ENCODE measurements around the gene POU2F2.
"Not testable (repeated sequence)": the region's sequence is repeated elsewhere in the genome, so short reads cannot be mapped to it uniquely, and the experiment has no call there.

POU2F2 gene

DNA sequence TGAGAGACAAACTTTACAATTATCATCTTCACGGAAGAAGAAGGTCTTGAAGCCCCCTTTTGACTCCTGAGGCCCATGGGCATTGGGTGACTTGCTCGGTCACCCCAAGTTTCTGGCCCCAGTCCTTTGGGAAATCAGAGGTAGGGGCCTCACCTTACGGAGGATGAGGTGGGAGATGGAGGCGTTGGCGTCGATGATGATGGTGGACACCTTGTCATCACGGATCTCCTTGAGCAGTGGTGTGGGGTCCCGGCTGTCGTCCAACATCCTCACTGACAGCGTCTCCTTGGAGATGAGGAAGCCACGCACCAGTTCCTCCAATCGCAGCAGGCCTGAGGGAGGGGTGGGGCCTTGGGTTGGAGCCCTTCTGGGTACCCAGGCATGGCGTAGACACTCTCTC, 73.0 kb downstream of the POU2F2 start:
- DNase-seq = no peak

DNA sequence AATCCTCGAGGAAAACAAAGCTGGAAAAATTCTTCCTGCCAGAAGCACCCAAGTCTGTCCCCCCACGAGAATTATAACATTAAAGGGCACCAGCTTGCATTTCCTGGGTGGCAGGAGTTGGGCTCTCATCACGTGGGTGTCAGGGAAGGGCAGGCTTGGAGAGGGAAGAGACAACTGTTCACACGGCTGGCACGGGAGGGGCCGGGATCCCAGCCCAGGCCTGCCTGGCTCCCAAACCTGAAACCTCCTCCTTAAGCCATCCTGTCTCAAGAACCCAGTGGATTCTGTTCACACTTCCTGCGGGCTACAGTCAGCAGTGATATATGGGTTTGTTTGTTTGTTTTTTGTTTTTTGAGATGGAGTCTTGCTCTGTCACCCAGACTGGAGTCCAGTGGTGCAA, 74.4 kb downstream of the POU2F2 start:
- no peak for DNase-seq

DNA sequence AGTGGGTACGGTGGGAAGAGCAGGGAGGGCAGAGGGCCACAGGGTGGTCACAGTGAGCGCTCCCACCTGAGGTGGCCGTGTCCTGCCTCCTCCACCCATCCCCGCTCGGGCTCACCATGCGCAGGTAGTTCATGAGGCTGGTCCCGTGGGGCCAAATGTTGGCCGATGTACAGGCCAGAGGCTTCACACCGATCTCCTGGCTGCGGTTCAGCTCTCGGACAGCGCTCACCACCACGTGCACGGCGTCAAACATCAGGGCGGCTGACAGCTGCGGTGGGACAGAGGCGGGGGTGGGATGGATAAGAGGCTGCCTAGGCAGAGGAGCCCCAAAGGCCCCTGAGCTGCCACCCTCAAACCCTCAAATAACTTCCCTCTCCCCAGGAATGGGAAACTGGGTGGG, 78.0 kb downstream of the POU2F2 start:
- DNase-seq = no peak

DNA sequence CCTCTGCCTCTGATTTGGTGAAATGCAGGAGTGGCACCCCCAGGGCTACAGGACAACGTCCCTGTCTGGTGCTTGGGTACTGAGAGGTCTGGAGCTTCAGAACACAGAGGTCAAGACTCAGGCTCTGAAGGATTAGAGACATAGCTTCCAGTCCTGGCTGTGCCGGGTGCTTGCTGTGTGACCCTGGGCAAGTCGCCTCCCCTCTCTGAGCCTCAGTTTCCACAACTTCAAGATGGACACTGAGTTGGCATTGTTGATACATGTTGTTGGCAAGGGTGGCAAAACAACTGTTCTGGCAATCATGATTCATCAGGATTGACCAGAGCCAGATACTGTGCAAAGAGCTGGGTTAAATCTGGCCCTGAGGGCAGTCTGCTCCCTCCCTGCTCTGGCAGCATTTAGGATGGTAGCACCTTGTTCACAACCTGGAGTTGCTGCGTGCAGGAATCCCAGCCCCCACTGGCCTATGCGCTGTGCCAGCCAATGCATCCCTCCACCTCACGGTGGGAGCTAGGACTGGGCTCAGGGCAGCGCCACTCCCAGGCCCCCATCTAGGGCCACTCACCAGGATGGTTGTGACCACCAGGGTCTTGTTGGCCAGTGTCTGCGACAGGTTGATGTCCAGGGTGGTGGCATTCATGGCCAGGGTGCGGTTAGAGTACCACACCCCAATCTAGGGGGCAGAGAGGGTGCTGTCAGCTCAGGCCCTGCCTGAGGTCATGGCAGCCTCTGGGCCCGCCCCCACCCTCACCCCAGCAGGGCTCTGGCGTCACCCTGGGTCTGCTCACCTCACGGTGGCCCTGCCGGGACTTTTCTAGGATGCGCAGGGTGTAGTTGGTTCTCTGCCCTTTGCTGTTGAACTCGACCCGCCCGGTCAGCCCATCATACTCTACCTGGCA, 79.0 kb downstream of the POU2F2 start:
- no peak for DNase-seq

DNA sequence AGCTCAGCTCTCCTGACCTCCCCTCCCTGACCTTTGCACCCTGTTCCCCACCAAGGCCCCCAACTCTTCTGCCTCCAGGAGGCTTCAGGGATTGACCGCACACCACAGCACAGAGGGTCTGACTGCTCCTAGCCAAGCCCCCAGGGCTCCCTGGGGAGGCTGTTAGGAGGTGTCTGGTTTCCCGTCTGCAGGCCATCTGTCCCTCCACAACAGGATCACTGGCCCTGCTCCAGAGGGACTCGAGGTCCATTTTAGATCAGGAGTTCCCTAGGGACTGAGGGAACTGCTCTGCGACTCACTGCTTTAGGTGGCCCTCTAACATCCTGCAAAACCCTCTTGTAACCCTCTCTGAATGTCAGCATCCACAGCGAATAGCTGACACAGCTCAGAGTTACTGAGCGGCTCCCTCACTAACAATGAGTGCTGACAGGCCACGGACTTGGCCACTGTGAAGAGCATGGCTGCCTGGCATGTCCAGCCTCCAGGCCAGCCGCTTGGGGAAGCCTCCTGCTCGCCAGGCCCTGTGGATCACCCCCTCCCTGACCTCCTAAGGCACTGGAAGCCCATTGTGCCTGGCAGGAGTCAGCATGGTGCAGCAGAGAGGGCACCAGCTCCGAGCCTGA, 79.9 kb downstream of the POU2F2 start:
- DNase-seq = no peak

DNA sequence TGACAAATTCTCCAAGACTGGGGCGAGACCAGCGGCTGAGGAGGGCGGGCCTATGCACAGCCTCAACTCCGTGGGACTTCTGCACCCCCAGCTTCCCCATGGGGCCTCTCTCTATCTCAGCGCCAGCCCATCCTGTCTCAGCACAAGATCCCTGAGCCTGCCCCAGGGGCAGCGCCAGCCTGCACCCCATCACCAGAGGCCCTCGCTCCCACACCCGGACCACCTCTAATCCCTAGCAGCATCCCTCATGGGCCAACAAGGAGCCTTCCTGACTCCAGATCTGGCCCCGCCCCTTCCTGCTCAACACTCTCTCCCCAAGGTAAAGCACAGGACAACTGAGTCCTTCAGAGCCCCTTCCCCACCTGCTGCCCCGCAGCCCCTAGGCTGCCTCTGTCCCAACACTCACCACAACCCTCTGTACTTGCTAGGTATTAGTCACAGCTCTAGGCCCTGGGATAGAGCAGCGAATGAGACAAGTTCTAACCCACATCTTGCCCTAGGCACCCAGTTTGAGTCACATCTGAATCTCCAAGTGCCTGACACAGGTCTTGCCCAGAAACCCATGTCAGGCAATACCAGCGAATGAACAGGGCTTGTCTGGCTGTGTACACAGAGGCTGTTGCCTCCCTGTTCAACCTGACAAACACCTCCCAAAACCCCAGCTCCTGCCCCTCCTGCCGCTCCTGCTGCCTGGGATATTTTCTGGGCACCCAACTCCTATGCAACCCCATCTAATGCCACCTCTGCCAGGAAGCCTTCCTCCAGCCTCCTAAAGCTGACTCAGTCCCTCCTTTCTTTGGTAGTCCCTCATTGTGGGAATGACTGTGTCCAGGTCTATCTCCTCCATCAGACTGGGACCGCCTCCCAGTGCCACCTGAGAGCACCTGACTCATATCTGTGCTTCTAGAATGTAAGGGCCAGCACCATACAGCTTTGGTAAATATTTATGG, 80.8 kb downstream of the POU2F2 start:
- DNase-seq = no peak

DNA sequence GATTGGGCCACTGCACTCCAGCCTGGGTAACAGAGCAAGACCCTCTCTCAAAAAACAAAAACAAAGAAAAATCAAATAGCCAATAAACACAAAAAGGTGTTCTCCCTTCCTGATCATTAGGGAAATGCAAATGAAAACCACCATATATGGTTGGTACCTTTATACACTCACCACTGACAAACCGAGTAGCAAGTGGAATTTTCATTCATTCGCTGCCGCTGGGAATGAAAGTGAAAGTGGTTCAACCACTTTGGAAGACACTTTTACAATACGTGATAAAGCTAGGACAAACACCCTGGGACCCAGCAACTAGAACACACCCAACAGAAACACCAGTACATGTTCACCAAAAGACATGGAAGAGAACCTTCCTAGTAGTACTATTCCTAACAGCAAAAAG, 83.3 kb downstream of the POU2F2 start:
- DNase-seq = no peak

DNA sequence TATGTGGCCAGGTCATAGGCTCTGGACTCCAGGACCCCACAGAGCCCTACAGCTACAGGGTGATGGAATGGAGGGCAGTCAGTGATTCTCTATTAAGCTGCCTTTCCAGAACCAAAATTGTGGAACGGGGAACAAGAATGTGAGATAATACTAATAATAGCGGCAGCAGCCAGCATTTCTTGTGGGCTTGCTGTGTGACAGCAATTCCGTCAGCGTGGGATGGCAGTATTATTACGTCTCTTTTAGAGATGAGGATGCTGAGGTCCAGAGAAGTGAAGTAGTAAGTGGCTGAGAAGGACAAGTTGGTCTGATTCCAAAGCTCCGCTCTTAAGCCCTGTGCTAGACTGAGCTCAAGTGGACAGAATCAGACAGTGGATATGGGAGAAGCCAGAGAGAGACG, 86.7 kb downstream of the POU2F2 start:
- no peak for DNase-seq

DNA sequence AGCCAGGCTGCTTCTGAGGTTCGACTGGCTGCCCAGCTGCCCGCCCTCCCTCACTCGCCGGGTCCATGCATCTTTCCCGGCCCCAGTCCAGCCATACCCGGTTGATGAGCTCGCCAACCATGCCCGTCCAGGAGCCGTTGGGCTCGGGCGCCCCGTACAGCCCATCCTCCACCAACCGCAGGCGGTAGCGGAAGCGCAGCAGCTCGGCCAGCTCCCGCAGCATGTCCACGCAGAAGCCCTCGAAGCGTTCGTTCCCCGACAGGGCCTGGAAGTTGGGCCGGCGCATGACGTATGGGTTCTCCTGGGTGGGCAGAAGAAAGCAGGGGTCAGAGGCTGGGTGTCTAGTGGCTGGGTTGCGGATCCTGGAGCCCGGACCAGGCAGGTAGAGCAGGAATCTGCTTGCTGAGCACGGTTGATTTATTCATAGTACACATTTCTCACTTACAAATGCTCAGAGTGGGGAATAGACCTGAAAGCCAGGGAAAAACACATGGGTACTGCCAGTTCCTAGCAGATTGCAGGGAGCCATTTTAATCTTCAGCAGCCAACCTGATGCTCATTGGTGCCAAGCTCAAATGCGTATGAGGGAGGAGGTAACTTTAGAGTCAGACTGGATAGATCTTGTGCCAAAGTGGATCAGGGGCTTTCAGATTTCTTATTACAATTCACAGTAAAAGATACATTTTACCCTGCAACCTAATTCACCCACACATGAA, 89.6 kb downstream of the POU2F2 start:
- no peak for DNase-seq

DNA sequence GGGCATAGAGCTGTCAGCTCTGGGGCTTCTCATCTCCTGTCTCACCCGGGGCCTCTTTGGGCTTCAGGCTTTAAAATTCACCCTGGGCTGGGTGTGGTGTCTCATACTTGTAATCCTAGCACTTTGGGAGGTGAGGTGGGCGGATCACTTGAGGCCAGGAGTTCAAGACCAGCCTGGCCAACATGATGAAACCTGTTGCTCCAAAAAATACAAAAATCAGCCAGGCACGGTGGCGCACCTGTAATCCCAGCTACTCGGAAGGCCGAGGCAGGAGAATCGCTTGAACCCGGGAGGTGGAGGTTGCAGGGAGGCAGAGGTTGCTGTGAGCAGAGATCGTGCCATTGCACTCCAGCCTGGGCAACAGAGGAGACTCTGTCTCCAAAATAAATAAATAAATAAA, 91.8 kb downstream of the POU2F2 start:
- DNase-seq = not testable (repeated sequence)

DNA sequence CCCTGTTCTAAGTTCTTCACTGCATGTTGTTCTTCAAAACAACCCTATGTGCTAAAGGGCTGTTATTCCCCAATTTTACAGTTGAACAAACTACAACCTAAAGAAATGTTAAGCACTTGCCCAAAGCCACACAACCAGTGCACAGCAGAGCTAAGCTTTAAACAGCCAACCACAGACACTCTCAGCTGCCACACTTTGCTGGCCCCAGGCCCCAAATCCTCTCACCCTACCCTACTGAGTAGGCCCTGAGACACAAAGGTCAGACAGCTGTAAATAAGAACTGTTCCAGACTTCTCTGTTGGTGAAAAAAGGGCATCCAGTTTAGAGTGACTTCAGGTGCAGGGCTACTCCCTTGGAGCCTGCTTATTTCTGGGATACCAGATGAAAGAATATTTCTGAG, 92.2 kb downstream of the POU2F2 start:
- DNase-seq = no peak

DNA sequence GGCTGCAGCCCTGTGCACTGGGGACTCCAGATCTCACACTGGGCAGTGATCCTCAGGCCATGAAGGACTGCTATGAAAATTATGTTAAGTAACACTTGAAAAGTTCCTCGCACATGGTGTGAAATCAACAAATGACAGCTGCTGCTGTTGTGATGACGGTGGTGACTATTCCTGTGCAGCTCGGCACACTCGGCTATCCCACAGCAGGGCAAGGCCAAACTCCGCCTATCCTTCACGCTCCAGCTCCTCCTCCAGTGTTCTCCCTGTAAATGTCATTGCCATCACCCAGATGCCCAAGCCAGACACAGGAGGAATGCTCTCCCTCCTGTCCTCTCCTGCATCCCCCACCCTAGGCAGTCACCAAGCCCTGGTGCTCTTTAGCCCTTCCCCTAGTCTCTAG, 93.6 kb downstream of the POU2F2 start:
- no peak for DNase-seq

DNA sequence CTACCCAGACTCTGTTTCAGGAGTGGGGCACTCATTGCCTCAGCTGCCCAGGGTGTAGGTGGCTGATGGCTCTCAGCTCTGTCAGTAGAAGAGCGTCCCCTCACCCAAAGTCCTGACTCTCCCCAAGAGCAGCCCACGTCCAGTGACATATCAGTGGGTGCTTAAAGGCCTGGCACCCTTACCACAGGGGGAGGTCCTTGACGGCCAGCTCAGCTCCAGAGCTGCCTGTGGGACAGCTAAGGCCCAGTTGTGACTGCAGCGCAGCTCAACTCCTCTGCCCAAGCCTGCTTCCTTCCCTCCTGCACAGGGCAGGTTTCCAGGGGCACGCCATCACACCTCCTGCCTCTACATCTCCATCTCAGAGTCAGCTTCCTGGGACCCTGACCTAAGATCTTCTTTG, 94.6 kb downstream of the POU2F2 start:
- DNase-seq = no peak

Data from SW 1271 (cell line).